Right hindlimb (tissue), 1 donor: Measurements from ENCODE around the gene CUTA.

ENCODE experiments used
- DNase-seq: peaks from one replicate; pipeline ENCODE4 v3.0.0-alpha.2; 2018

CUTA gene, protein sequence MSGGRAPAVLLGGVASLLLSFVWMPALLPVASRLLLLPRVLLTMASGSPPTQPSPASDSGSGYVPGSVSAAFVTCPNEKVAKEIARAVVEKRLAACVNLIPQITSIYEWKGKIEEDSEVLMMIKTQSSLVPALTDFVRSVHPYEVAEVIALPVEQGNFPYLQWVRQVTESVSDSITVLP

DNA sequence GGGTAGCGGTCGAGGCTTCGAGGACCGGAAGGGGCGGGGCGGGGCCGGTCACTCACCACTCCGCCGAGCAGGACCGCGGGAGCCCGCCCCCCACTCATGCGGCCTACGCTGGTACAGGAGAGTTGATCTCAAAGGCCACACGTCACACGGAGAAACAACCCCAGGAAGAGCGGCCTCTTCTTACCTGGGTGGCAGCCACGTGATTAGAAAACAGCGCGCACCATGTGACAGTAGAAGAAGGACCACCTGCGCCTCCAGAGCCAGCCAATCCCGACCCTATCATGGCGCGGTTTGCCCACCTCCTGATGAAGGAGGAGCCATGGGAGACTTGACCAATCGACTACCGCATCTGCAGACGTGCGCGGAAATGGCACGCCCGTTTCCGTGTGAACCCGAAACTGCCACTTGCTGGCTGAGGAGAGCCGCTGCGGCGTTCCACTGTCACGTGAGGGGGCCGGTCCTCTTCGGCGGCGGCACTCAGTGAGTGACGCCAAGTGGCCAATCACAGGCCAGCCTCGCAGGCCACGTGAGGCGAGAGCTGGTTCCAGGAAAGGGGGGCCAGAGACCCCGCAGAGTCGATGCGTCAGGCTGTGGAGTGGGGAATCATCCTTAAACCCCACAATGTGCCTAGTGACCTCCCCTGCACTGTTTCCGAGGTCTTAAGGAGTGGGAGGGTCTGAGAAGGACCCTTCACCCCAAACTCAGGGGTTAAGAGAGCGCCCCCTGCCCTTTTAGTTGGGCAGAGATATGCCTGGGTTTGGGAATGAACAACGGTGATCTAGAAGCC is at the start of gene CUTA:
TSS of gene CUTA (minus strand) at position 205 of the 787 bp plus-strand sequence. CDS start at position 98, 107 bp downstream.
- peak; percentile 100 for DNase-seq

DNA sequence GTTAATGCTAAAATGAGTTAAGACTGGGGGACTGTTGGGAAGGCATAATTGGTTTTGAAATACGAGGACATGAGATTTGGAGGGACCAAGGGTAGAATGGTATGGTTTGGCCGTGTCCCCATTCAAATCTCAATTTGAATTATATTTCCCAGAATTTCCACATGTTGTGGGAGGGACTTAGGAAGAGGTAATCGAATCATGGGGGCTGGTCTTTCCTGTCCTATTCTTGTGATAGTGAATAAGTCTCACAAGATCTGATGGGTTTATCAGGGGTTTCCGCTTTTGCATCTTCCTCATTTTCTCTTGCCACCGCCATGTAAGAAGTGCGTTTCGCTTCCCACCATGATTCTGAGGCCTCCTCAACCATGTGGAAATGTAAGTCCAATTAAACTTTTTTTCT is 49.2 kb upstream of the CUTA start:
- DNase-seq: no peak

DNA sequence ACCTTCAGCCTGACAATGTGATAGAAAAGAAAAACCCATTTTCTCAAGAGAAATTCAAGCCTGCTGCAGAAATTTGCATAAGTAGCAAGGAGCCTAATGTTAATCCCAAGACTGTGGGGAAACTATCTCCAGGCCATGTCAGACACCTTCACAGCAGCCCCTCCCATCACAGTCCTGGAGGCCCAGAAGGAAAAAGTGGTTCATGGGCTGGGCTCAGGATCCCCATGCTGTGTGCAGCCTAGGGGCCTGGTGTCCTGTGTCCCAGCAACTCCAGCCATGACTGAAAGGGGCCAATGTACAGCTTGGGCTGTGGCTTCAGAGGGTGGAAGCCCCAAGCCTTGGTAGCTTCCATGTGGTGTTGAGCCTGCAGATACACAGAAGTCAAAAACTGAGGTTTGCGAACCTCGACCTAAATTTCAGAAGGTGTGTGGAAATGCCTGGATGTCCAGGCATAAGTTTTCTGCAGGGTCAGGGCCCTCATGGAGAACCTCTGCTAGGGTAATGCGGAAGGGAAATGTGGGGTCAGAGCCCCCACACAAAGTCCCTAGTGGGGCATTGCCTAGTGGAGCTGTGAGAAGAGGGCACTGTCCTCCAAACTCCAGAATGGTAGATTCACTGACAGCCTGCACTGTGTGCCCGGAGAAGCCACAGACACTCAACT is 48.3 kb upstream of the CUTA start:
- no peak for DNase-seq

DNA sequence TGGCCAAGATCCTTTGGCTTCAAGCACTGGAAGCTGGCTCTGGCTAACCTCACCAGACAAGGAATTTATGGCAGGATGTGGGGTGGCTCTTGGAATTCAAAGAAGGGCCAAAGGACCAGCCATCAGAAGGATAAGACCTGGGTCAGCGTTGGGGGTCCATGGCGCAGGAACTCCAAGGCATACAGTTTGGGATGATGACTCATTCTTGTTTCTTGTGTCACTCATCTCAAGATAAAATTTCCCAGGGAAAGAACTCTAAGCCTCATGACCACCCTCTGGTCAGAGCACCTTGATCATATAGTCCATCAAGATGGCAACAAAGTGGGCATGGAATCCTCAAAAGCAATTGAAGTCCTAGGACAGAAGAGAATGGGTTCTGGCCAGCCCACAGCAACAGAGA is 41.3 kb upstream of the CUTA start:
- no peak for DNase-seq

DNA sequence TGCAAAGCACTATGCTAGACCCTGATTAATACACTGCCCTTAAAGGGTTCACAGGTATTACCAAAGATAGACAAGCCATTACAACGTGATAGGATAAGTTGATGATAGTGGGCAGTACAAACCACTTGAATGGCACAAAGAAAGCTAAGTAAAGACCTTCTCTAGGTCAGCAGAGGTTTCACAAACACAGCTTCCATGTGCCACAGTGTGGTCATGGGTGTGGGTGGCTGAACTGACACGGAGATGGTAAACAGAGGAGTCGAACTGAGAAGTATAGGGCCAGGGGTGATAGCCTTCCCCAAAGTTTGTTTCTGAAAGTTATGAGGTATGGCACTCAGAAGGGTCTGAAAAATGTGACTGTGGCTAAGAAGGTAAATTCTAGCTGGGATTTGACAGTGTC is 40.8 kb upstream of the CUTA start:
- no peak for DNase-seq

DNA sequence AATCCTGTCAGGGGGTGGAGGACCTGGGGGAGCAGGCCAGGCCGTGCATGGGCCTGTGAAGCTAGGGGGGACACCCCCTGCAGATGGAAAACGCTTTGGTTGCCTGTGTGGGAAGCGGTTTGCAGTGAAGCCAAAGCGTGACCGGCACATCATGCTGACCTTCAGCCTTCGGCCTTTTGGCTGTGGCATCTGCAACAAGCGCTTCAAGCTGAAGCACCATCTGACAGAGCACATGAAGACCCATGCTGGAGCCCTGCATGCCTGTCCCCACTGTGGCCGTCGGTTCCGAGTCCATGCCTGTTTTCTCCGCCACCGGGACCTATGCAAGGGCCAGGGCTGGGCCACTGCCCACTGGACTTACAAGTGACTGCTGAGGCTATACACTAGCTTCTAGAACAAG is 38.2 kb upstream of the CUTA start:
- DNase-seq: no peak

DNA sequence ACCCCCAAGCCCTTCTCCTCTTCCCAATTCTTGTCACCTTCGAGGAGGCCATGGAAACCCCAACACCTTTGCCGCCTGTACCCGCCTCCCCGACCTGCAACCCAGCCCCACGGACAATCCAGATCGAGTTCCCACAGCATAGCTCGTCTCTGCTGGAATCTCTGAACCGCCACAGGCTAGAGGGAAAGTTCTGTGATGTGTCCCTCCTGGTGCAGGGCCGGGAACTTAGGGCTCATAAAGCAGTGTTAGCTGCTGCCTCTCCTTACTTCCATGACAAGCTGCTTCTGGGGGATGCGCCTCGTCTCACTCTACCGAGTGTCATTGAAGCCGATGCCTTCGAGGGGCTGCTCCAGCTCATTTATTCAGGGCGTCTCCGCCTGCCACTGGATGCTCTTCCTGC is 37.1 kb upstream of the CUTA start:
- DNase-seq: no peak

DNA sequence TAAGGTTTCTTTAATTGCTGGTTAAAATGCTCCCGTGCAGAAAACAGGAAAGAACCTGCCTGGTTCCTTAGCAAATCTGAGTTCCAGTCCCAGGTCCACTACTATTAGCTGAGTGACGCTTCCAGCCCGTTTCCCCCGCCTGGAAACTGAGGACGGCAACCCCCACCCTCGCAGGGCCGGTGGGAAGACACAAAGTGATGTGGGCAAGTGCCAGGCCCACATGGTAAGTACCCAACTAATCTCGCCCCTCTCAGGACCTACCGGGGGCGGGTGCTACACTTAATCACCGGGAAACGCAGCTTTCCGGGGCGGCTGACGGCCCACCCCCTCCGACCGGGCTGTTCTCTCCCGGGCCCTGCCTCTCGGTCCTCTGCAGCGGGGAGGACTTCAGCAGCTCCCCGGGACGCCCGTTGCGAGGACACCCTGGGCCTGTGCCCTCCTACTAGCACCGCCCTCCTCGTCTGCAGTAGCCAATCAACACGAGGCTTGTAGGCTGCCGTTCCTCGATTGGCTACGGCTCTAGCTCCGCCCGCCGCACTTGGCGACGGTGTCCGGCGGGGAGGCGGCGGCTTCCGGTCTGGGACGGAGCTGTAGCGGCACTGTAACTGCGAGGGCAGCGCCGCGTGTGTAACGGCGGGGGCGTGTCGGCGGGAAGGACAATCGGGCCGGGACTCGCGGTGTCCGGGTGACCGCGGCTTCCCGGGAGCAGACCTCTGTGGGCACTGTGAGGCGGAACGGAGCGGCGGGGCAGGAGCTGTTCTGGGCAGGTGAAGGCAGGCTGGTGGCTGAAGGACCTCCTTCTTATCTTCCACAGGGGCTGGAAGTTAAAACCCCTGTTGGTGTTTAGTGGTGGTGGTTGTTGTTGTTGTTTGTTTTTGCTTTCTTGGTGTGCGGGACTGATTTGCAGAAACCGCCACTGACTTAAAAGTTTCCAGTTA is 36.4 kb upstream of the CUTA start, which contains the start of gene ZBTB9:
TSS of gene ZBTB9 (plus strand) at position 568 of the 938 bp plus-strand sequence. CDS start 525 bp downstream, outside the sequence.
- DNase-seq: peak; percentile 97

DNA sequence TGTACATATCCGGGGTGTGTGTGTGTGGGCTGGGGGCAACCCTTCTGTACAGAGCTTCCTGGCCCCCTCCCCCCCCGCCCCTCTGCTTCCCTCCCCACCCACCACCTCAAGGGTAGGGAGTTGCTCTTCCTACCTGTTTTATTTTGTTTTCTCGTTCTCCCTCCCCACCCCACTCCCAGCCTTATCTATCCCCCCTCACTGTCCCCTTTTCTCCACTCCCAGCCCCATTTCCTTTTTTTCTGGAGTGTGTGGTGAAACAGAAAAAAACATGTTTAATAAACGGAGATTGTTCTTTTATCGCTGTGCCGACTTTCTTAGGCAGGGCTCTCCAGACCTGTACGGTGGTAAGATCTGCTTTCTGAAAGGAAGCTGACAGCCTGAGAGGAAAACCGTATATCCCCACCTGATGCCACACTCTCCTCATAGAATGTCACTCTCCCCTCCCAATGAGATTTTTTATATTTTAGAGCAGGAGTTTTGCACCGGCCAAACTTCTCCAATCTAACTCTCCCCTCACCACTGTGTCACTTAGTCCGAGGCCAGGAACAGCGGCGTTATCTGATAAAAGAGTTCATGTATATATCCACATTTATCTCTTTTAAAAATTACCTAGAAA is 35.6 kb upstream of the CUTA start:
- no peak for DNase-seq

DNA sequence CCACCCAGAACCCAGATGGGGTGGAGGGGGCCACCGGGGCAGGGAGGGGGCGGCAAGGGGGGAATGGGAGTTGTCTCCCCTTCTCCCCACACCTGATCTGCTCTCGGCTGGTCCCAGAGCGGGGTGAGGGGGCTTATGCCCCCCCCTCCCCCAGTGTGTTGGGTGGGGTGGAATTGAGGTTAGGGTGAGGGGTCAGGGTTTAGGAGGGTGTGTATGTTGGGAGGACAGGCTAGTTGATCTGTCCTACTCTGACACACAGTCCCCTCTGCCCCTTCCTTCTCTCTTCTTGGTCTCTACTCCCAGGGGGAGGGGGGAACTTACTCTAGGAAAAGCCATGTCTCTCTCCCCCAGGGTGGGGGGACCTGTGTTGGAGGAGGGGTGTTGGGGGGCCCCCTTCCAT is 34.6 kb upstream of the CUTA start:
- no peak for DNase-seq

DNA sequence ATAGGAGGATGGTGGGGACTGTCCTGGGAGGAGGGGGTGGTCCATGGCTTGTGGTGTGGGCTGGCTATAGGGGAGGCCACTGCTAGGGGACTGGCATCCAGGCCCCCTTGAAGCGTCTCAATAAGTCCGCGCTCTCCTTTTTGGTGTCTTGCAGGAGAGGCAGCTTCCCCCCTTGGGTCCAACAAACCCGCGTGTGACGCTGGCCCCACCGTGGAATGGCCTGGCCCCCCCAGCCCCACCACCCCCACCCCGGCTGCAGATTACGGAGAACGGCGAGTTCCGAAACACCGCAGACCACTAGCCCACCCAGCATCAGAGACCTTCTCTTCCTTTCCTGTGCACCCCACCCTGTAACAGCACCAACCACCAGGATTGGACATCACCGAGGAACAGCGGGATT is 33.7 kb upstream of the CUTA start:
- DNase-seq: no peak

DNA sequence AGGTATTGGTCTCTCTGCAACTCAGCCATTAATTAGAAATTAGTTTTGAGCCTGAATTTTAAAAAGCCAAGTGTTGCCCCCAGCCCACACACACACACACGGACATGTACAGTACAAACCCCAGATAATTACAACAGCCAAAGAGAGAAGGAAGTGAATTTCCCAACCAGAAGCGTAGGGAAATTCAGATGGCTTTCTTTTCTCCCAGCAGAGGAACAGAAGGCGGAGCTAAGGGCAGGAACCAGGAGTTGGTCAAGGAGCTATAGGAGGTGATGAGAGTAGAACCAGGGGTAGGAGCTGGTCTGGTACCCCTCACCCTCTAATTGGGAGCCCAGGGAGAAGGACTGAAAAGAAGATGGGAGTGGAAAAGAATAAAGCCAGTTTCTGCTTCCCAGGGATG is 32.5 kb upstream of the CUTA start:
- DNase-seq: no peak

DNA sequence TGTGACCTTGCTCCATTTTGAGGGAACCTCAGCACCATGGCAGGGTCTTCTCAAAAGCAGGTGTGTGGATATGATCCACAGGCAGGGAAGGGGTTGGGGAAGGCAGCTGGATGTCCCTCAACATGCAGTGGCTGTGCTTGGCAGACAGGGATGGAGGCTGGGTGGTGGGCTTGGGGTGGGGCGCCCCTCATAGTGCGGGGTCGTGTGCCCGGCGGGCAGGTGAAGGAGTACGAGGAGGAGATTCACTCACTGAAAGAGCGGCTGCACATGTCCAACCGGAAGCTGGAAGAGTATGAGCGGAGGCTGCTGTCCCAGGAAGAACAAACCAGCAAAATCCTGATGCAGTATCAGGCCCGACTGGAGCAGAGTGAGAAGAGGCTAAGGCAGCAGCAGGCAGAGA is 28.4 kb upstream of the CUTA start:
- DNase-seq: no peak

DNA sequence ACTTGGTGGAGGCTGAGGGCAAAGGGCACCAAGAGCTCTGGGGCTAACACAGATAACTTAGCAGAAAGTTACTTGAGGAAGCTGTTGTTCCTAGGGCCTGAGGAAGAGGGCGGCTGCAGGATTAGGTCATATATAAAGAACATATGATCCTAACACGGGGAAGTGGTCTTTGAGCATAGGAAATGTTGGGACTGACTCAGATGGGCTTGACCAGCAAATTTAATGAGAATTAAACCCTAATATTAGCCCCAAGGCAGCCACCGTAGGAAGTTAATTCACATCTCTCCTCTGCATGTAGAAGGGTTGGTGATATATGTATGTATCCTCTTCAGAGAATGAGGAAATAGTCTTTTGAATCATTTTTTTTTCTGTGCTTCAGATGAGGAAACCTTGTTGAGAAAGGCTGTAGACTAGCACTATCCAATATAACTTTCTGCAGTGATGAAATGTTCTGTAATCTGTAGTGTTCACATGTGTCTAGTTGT is 27.3 kb upstream of the CUTA start:
- no peak for DNase-seq

DNA sequence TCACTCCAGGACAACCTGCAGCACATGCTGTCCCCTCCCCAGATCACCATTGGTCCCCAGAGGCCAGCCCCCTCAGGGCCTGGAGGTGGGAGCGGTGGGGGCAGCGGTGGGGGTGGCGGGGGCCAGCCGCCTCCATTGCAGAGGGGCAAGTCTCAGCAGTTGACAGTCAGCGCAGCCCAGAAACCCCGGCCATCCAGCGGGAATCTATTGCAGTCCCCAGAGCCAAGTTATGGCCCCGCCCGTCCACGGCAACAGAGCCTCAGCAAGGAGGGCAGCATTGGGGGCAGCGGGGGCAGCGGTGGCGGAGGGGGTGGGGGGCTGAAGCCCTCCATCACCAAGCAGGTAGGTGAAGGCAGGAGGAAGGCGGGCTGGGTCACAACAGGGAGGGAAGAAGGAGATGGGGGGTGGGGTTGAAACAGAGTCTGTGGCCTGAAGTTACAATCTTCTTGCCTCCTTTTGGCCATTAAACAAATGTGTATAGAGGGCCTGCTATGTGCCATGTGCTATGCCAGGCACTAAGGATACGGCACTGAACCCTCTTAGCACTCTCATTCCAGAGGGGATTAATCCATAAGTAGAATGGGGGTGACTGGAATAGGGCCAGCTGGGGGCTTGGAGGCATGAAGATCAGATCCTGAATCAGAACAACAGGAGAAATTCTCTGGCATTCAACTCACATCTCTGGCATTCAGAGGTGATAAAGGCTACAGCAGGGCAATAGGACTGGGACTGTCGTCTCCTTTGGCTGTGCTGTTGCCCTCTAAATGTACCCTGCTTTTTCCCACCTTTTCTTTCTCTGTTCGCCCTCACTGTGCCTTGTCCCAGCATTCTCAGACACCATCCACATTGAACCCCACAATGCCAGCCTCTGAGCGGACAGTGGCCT is 26.0 kb upstream of the CUTA start:
- DNase-seq: no peak

DNA sequence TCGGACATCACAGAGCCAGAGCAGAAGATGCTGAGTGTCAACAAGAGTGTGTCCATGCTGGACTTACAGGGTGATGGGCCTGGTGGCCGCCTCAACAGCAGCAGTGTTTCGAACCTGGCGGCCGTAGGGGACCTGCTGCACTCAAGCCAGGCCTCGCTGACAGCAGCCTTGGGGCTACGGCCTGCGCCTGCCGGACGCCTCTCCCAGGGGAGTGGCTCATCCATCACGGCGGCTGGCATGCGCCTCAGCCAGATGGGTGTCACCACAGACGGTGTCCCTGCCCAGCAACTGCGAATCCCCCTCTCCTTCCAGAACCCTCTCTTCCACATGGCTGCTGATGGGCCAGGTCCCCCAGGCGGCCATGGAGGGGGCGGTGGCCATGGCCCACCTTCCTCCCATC is 25.1 kb upstream of the CUTA start:
- DNase-seq: no peak

DNA sequence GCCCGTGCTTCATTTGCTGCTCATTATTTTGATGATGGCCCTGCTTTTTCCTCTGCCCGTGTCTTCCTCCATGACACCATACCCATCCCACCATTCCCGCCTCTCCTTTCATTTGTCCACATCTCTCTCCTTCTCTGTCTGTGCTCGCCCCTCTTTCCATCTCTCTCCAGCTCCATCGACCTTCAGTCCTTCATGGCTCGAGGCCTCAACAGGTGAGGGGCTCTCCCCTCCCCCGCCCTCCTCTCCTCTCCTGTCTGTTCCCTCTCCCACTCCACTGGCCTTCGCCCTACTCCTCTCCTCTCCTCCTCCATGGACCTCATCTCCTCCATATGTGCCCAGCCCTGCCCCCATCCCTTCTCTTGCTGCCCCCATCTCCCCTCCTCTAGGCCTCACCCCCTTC is 24.4 kb upstream of the CUTA start:
- DNase-seq: no peak

DNA sequence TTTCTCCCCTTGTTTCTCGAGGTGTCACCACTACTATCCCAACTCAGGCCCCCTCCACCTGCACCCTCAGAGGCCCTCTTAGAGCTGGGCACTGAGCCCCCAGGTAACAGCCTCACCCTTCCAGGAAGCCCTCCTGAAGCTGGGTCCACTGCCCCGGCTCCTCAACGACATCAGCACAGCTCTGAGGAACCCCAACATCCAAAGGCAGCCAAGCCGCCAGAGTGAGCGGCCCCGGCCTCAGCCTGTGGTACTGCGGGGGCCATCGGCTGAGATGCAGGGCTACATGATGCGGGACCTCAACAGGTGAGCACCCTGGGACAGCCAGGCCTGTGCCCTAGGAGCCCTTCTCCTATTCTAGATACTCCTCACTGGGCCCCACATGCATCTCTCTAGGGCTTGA is 23.6 kb upstream of the CUTA start:
- no peak for DNase-seq

DNA sequence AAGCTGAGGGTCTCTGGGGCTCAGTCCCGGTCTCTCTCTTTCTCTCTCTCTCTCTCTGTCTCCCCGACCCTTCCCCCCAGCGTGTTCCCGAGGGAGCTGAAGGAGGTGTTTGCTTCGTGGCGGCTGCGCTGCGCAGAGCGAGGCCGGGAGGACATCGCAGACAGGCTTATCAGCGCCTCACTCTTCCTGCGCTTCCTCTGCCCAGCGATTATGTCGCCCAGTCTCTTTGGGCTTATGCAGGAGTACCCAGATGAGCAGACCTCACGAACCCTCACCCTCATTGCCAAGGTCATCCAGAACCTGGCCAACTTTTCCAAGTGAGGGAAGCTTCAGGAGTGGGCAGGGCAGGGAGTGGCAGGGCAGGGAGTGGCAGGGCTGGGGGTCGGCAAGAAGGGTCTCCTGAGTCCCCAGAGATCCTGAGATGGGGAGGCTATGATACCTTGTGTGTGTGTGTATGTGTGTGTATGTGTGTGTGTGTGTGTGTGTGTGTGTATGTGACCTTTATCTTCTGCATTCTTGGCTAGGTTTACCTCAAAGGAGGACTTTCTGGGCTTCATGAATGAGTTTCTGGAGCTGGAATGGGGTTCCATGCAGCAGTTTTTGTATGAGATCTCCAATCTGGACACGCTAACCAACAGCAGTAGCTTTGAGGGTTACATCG is 22.9 kb upstream of the CUTA start:
- DNase-seq: no peak

DNA sequence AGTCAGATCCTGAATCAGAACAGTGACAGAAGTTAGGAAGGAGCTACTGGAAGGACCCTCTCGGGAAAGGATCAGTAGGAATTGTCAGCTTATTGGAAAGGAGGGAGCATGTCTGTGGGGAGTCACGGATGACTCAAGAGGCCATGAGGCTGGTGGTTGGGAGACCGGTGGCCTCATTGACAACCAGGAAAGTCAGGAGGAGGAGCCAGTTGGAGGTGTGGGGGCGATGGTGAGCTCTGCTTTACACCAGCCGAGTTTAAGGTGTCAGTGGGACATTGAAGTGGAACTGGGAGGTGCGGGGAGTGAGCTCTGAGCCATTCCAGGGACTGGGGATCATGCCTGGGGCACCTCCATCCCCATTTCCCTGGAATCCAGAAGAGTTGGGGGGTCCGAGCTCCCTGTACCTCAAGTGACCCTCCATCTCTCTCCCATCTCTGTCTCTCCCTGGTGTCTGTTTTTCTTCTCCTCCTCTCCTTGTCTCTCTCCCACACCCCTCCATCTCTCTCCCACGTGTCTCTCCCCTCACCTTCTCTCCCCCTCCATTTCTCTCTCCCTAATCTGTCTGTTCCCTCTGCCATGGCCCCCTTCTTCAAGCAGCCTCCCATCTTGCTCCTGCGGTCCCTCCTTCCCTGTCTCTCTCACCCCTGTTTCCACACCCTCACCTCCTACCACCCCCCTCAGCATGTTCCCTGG is 22.2 kb upstream of the CUTA start:
- DNase-seq: no peak
